HEK293 (cell line): ENCODE measurements around the gene RGS19.

ENCODE experiments used
- SP2 ChIP-seq: fragments of 450-650 bp; formaldehyde crosslinking; IDR thresholded peaks from 2 replicates; pipeline ENCODE4 v1.5.1; 2016; ENCODE audit warnings: missing biosample characterization, missing genetic modification characterization
- TCF7L2 ChIP-seq: IDR thresholded peaks from 2 replicates; pipeline ENCODE4 v1.6.1; 2011; ENCODE audit warnings: low read depth, mild to moderate bottlenecking, inconsistent platforms, low read length, moderate library complexity, borderline replicate concordance
- ZNF121 ChIP-seq: fragments of 450-650 bp; formaldehyde crosslinking; IDR thresholded peaks from 2 replicates; pipeline ENCODE4 v1.5.1; 2016; ENCODE audit warnings: missing biosample characterization, missing genetic modification characterization
- ZNF274 ChIP-seq, 2 experiments: fragments of 200-500 bp in 1 of 2; fragments of 450-650 bp in 1 of 2; sonication (Bioruptor generic) in 1 of 2; formaldehyde crosslinking in 1 of 2; IDR thresholded peaks; 2 replicates each; pipeline versions ENCODE4 v1.5.1 to v1.6.1; 2014 to 2016; ENCODE audit warnings: borderline replicate concordance in 1 of 2, inconsistent platforms in 1 of 2, low read length in 1 of 2, missing biosample characterization in 1 of 2, missing genetic modification characterization in 1 of 2
- TF ChIP-seq, protein P1 (sequence below): fragments of 450-650 bp; formaldehyde crosslinking; IDR thresholded peaks from 2 replicates; pipeline ENCODE4 v1.5.1; 2016; ENCODE audit warnings: missing biosample characterization, missing genetic modification characterization
- TF ChIP-seq, protein P2 (sequence below): sonication (generic); formaldehyde crosslinking; IDR thresholded peaks from 2 replicates; pipeline ENCODE4 v1.8.1; 2022; ENCODE audit warnings: mild to moderate bottlenecking, moderate library complexity, missing genetic modification reagents
- TF ChIP-seq, protein P3 (sequence below): fragments of 450-650 bp; formaldehyde crosslinking; IDR thresholded peaks from 2 replicates; pipeline ENCODE4 v1.5.1; 2016; ENCODE audit warnings: missing biosample characterization, missing genetic modification characterization
- TF ChIP-seq, protein P4 (sequence below): fragments of 450-650 bp; formaldehyde crosslinking; IDR thresholded peaks from 2 replicates; pipeline ENCODE4 v1.5.1; 2016; ENCODE audit warnings: missing biosample characterization, missing genetic modification characterization

DNA sequence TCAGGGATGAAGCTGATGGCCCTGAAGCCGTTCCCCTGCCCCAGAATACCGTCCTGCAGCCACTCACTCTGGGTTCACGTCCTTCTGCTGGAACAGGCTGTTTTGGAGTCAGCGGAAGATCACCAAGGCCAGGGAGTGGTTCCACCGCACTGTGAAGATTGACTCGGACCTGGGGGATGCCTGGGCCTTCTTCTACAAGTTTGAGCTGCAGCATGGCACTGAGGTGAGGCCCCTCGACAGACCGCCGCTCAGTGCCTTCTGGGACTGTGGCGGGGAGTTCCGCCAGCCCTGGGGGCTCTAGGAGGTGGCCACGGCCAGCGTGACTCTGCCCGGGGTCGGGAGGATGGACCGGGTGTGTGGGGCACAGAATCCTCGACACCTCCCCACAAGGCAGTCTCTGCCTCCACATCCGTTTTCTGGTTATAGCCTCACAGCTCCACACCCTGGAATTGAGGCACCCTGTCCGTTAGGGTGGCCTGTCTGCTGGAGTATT, 47.5 kb downstream of the RGS19 start:
- TF ChIP-seq ZNF274 (IDR thresholded peaks at IDR 0.05; ENCODE audit: low read length) (no peak), ZNF274 (tag by site-specific recombination; IDR thresholded peaks at IDR 0.05; ENCODE audit: borderline replicate concordance) (no peak), SP2 (no peak), ZNF121 (tag by site-specific recombination) (no peak), TCF7L2 (no peak)
- TF ChIP-seq, protein P1, sequence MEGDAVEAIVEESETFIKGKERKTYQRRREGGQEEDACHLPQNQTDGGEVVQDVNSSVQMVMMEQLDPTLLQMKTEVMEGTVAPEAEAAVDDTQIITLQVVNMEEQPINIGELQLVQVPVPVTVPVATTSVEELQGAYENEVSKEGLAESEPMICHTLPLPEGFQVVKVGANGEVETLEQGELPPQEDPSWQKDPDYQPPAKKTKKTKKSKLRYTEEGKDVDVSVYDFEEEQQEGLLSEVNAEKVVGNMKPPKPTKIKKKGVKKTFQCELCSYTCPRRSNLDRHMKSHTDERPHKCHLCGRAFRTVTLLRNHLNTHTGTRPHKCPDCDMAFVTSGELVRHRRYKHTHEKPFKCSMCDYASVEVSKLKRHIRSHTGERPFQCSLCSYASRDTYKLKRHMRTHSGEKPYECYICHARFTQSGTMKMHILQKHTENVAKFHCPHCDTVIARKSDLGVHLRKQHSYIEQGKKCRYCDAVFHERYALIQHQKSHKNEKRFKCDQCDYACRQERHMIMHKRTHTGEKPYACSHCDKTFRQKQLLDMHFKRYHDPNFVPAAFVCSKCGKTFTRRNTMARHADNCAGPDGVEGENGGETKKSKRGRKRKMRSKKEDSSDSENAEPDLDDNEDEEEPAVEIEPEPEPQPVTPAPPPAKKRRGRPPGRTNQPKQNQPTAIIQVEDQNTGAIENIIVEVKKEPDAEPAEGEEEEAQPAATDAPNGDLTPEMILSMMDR (tag by site-specific recombination): no peak
- TF ChIP-seq, protein P2, sequence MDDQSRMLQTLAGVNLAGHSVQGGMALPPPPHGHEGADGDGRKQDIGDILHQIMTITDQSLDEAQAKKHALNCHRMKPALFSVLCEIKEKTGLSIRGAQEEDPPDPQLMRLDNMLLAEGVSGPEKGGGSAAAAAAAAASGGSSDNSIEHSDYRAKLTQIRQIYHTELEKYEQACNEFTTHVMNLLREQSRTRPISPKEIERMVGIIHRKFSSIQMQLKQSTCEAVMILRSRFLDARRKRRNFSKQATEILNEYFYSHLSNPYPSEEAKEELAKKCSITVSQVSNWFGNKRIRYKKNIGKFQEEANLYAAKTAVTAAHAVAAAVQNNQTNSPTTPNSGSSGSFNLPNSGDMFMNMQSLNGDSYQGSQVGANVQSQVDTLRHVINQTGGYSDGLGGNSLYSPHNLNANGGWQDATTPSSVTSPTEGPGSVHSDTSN (CRISPR knock-in tag): no peak
- TF ChIP-seq, protein P3, sequence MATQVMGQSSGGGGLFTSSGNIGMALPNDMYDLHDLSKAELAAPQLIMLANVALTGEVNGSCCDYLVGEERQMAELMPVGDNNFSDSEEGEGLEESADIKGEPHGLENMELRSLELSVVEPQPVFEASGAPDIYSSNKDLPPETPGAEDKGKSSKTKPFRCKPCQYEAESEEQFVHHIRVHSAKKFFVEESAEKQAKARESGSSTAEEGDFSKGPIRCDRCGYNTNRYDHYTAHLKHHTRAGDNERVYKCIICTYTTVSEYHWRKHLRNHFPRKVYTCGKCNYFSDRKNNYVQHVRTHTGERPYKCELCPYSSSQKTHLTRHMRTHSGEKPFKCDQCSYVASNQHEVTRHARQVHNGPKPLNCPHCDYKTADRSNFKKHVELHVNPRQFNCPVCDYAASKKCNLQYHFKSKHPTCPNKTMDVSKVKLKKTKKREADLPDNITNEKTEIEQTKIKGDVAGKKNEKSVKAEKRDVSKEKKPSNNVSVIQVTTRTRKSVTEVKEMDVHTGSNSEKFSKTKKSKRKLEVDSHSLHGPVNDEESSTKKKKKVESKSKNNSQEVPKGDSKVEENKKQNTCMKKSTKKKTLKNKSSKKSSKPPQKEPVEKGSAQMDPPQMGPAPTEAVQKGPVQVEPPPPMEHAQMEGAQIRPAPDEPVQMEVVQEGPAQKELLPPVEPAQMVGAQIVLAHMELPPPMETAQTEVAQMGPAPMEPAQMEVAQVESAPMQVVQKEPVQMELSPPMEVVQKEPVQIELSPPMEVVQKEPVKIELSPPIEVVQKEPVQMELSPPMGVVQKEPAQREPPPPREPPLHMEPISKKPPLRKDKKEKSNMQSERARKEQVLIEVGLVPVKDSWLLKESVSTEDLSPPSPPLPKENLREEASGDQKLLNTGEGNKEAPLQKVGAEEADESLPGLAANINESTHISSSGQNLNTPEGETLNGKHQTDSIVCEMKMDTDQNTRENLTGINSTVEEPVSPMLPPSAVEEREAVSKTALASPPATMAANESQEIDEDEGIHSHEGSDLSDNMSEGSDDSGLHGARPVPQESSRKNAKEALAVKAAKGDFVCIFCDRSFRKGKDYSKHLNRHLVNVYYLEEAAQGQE (tag by site-specific recombination): no peak
- TF ChIP-seq, protein P4, sequence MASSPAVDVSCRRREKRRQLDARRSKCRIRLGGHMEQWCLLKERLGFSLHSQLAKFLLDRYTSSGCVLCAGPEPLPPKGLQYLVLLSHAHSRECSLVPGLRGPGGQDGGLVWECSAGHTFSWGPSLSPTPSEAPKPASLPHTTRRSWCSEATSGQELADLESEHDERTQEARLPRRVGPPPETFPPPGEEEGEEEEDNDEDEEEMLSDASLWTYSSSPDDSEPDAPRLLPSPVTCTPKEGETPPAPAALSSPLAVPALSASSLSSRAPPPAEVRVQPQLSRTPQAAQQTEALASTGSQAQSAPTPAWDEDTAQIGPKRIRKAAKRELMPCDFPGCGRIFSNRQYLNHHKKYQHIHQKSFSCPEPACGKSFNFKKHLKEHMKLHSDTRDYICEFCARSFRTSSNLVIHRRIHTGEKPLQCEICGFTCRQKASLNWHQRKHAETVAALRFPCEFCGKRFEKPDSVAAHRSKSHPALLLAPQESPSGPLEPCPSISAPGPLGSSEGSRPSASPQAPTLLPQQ: no peak
